Liver (tissue), 9 donors: ENCODE measurements around the gene EGFR. TPM values are rescaled to one million over a fixed set of nuclear protein-coding genes. Genes with fewer than 3 reads are reported as not detected.

Experiments
- DNase-seq: peaks from one replicate; pipeline ENCODE4 v3.0.0-alpha.2; 2017; ENCODE audit warnings: low spot score
- H3K27ac ChIP-seq, 2 donors: one replicate each; pipeline ENCODE4 v1.7.0; 2013; ENCODE audit warnings: inconsistent platforms in 2 of 2, low read length in 2 of 2, control low read depth in 1 of 2, low read depth in 1 of 2, mild to moderate bottlenecking in 1 of 2
- H3K27me3 ChIP-seq, 4 donors: one replicate each; pipeline versions ENCODE4 v1.6.1 to v1.7.0; 2013; ENCODE audit warnings: low read length in 3 of 4, inconsistent platforms in 1 of 4, mild to moderate bottlenecking in 1 of 4, moderate library complexity in 1 of 4; ENCODE audit not compliant: control insufficient read depth in 4 of 4, insufficient read depth in 4 of 4
- H3K36me3 ChIP-seq, 4 donors: one replicate each; pipeline versions ENCODE4 v1.6.1 to v1.7.0; 2013; ENCODE audit warnings: low read length in 3 of 4, mild to moderate bottlenecking in 3 of 4, low read depth in 1 of 4, moderate library complexity in 1 of 4; ENCODE audit not compliant: control insufficient read depth in 4 of 4, insufficient read depth in 3 of 4
- H3K4me1 ChIP-seq, 4 donors: one replicate each; pipeline versions ENCODE4 v1.6.1 to v1.7.0; 2013; ENCODE audit warnings: low read length in 3 of 4, mild to moderate bottlenecking in 3 of 4, moderate library complexity in 1 of 4; ENCODE audit not compliant: control insufficient read depth in 4 of 4, insufficient read depth in 4 of 4
- H3K4me3 ChIP-seq, 3 donors: one replicate each; pipeline versions ENCODE4 v1.6.1 to v1.7.0; 2013; ENCODE audit warnings: low read length in 3 of 3, control low read depth in 1 of 3, low read depth in 1 of 3, mild to moderate bottlenecking in 1 of 3
- H3K9ac ChIP-seq, 2 donors: one replicate each; pipeline ENCODE4 v1.7.0; 2013; ENCODE audit warnings: low read length in 2 of 2, mild to moderate bottlenecking in 2 of 2, moderate library complexity in 2 of 2, control low read depth in 1 of 2, low read depth in 1 of 2
- H3K9me3 ChIP-seq, 4 donors: one replicate each; pipeline versions ENCODE4 v1.6.1 to v1.7.0; 2013; ENCODE audit warnings: low read length in 3 of 4; ENCODE audit not compliant: control insufficient read depth in 4 of 4
- ATF3 ChIP-seq: IDR thresholded peaks from 2 replicates; pipeline ENCODE4 v1.6.1; 2016; ENCODE audit warnings: antibody characterized with exemption
- CTCF ChIP-seq: fragments of 150-350 bp; IDR thresholded peaks from 2 replicates; pipeline ENCODE4 v1.5.1; 2017; ENCODE audit warnings: improper control_type of control experiment, low read depth, low read length; ENCODE audit not compliant: missing input control
- EGR1 ChIP-seq, 2 donors: IDR thresholded peaks; 2 replicates each; pipeline ENCODE4 v1.6.1; 2016 to 2018; ENCODE audit warnings: antibody characterized with exemption in 2 of 2, low read depth in 2 of 2
- FOXA1 ChIP-seq: IDR thresholded peaks from 2 replicates; pipeline ENCODE4 v1.6.1; 2016; ENCODE audit warnings: antibody characterized with exemption
- FOXA2 ChIP-seq: IDR thresholded peaks from 2 replicates; pipeline ENCODE4 v1.6.1; 2016; ENCODE audit warnings: antibody characterized with exemption
- GABPA ChIP-seq, 2 donors: IDR thresholded peaks in 1 of 2; conservative IDR thresholded peaks in 1 of 2; 2 replicates each; pipeline ENCODE4 v1.6.1; 2016; ENCODE audit warnings: antibody characterized with exemption in 2 of 2, mild to moderate bottlenecking in 1 of 2, moderate library complexity in 1 of 2
- HNF4A ChIP-seq, 2 donors: conservative IDR thresholded peaks; 2 replicates each; pipeline ENCODE4 v1.6.1; 2016; ENCODE audit warnings: antibody characterized with exemption in 2 of 2, mild to moderate bottlenecking in 2 of 2
- HNF4G ChIP-seq: IDR thresholded peaks from 2 replicates; pipeline ENCODE4 v1.6.1; 2016; ENCODE audit warnings: antibody characterized with exemption
- JUND ChIP-seq, 2 donors: IDR thresholded peaks; 2 replicates each; pipeline ENCODE4 v1.6.1; 2016; ENCODE audit warnings: antibody characterized with exemption in 2 of 2
- MAX ChIP-seq: IDR thresholded peaks from 2 replicates; pipeline ENCODE4 v1.6.1; 2016; ENCODE audit warnings: antibody characterized with exemption
- NR2F2 ChIP-seq: IDR thresholded peaks from 2 replicates; pipeline ENCODE4 v1.6.1; 2016; ENCODE audit warnings: antibody characterized with exemption
- RAD21 ChIP-seq, 2 donors: IDR thresholded peaks; 2 replicates each; pipeline ENCODE4 v1.6.1; 2016; ENCODE audit warnings: antibody characterized with exemption in 2 of 2, mild to moderate bottlenecking in 2 of 2
- REST ChIP-seq: IDR thresholded peaks from 2 replicates; pipeline ENCODE4 v1.6.1; 2016; ENCODE audit warnings: antibody characterized with exemption, mild to moderate bottlenecking
- RXRA ChIP-seq, 2 donors: IDR thresholded peaks; 2 replicates each; pipeline ENCODE4 v1.6.1; 2017 to 2018; ENCODE audit warnings: antibody characterized with exemption in 2 of 2, mild to moderate bottlenecking in 1 of 2
- SP1 ChIP-seq: IDR thresholded peaks from 2 replicates; pipeline ENCODE4 v1.6.1; 2018; ENCODE audit warnings: antibody characterized with exemption, mild to moderate bottlenecking
- TAF1 ChIP-seq: conservative IDR thresholded peaks from 2 replicates; pipeline ENCODE4 v1.6.1; 2016; ENCODE audit warnings: antibody characterized with exemption, mild to moderate bottlenecking
- YY1 ChIP-seq: IDR thresholded peaks from 2 replicates; pipeline ENCODE4 v1.6.1; 2016; ENCODE audit warnings: antibody characterized with exemption, mild to moderate bottlenecking
- ZBTB33 ChIP-seq: IDR thresholded peaks from 2 replicates; pipeline ENCODE4 v1.6.1; 2016; ENCODE audit warnings: antibody characterized with exemption
- WGBS: extraction: QIAGEN DNeasy Blood & Tissue Kit; methylation state at CpG from one replicate; pipeline ENCODE4 v1.1.7; 2013; 5-methylcytosine and 5-hydroxymethylcytosine counted together
- polyA plus RNA-seq, 2 donors: library from polyadenylated mRNA; stranded (reverse) in 1 of 2; unstranded in 1 of 2; fragments of 200-250 nt in 1 of 2; fragments of >200 nt in 1 of 2; fragmentation: Nextera tagmentation in 1 of 2; extraction: Ambion mirVana in 1 of 2; gene quantifications; one replicate each; pipeline versions ENCODE4 v1.2.1 to v1.2.3, GENCODE V29; 2013 to 2015
- total RNA-seq, 2 donors: library from RNA; depleted of rRNA; stranded (reverse); fragments of >200 nt; gene quantifications; one replicate each; pipeline ENCODE4 v1.2.3, GENCODE V29; 2014
- donor health status: healthy.
- donor health status: healthy.
- donor health status: healthy.
- donor health status: healthy.
- donor health status: healthy.

Gene EGFR
- total and polyA plus RNA-seq, 4 donors = 22.6 to 37.0 (median 27.7) TPM

GRCh38 chr7:55048221-55048859, 29.5 kb downstream of the EGFR start:
- Histone ChIP-seq H3K27me3 (no peaks in the 10 kb centered on the region), H3K4me3 (no peak overlapping the region), H3K9me3 (no peaks in the 10 kb centered on the region), H3K36me3 (peaks cover 0 to 5% (median 0%) of the 10 kb centered on the region in 4 donors), H3K27ac (peak overlapping the region; percentile 74), H3K9ac (peak overlapping the region in 1 of 2 donors; percentile 23), H3K4me1 (peaks cover 10 to 67% (median 43%) of the 10 kb centered on the region in 4 donors)
- no peak for DNase-seq
- WGBS = 27% methylated on average over 6 of the region's 6 CpGs
- no peak for TF ChIP-seq TAF1
- TF ChIP-seq RXRA (IDR thresholded peaks at IDR 0.05) = peak; percentile 95 to 97
- peak; percentile 93 for TF ChIP-seq FOXA2
- TF ChIP-seq HNF4G = peak; percentile 82
- peak; percentile 81 for TF ChIP-seq NR2F2
- no peak for TF ChIP-seq CTCF
- peak; percentile 79 for TF ChIP-seq YY1
- peak; percentile 92 to 96 for TF ChIP-seq HNF4A (conservative IDR thresholded peaks at IDR 0.05)
- no peak for TF ChIP-seq EGR1 (IDR thresholded peaks at IDR 0.05; ENCODE audit: low read depth in 2 of 2)
- TF ChIP-seq RAD21 (IDR thresholded peaks at IDR 0.05) = peak; percentile 36 to 65
- peak; percentile 93 for TF ChIP-seq SP1
- TF ChIP-seq ATF3 = no peak
- TF ChIP-seq REST = peak; percentile 46
- TF ChIP-seq MAX = peak; percentile 58
- no peak for TF ChIP-seq GABPA (IDR thresholded peaks at IDR 0.05 in 1 of 2, conservative IDR thresholded peaks at IDR 0.05 in 1 of 2)
- peak; percentile 90 for TF ChIP-seq FOXA1
- TF ChIP-seq ZBTB33 = no peak
- peak; percentile 52 to 65 for TF ChIP-seq JUND (IDR thresholded peaks at IDR 0.05)
